HG03460 (cell line): ENCODE measurements around the gene DNAJC1.
"Not testable (repeated sequence)": the region's sequence is repeated elsewhere in the genome, so short reads cannot be mapped to it uniquely, and the experiment has no call there.

Experiments used
- ATAC-seq: cut with Tn5 transposase; IDR thresholded peaks from one replicate; pipeline ENCODE4 v1.9.1; 2021; ENCODE audit not compliant: unreplicated experiment

Gene DNAJC1

GRCh38 chr10:21740989-21741388 lies 262.5 kb downstream of the DNAJC1 start:
- ATAC-seq: no peak

- ATAC-seq: no peak
These were observed 266.4 kb downstream of the DNAJC1 start for GRCh38 chr10:21737106-21737505.

GRCh38 chr10:21733710-21734109 lies 269.8 kb downstream of the DNAJC1 start:
- ATAC-seq: no peak

- ATAC-seq: peak; percentile 85
These were observed 271.3 kb downstream of the DNAJC1 start for GRCh38 chr10:21732067-21732772.

- ATAC-seq: no peak
These were observed 274.9 kb downstream of the DNAJC1 start for GRCh38 chr10:21728618-21729017.

GRCh38 chr10:21727452-21728168 lies 275.9 kb downstream of the DNAJC1 start:
- ATAC-seq: no peak

- ATAC-seq: no peak
These were observed 276.8 kb downstream of the DNAJC1 start for GRCh38 chr10:21726601-21727225.

- peak; percentile 90 for ATAC-seq
These were observed 278.7 kb downstream of the DNAJC1 start for GRCh38 chr10:21724687-21725367.

GRCh38 chr10:21724020-21724589 lies 279.4 kb downstream of the DNAJC1 start:
- ATAC-seq: no peak

- ATAC-seq: no peak
These were observed 281.3 kb downstream of the DNAJC1 start for GRCh38 chr10:21722209-21722608.

- ATAC-seq: no peak
These were observed 282.4 kb downstream of the DNAJC1 start for GRCh38 chr10:21721000-21721665.

GRCh38 chr10:21720090-21720489 lies 283.4 kb downstream of the DNAJC1 start:
- ATAC-seq: no peak

- ATAC-seq: no peak
These were observed 284.0 kb downstream of the DNAJC1 start for GRCh38 chr10:21719502-21719901.

GRCh38 chr10:21717437-21718054 lies 286.0 kb downstream of the DNAJC1 start:
- ATAC-seq: not testable (repeated sequence)

- ATAC-seq: no peak
These were observed 287.9 kb downstream of the DNAJC1 start for GRCh38 chr10:21715531-21716195.

GRCh38 chr10:21712975-21713374 lies 290.6 kb downstream of the DNAJC1 start:
- ATAC-seq: no peak

GRCh38 chr10:21707498-21707897 lies 296.0 kb downstream of the DNAJC1 start:
- ATAC-seq: no peak
